ENCODE results near the gene LANCL3. TPM values are rescaled to one million over a fixed set of nuclear protein-coding genes. Genes with fewer than 3 reads are reported as not detected.
"Not testable (repeated sequence)": the region's sequence is repeated elsewhere in the genome, so short reads cannot be mapped to it uniquely, and the experiment has no call there.

LANCL3 gene
- total RNA-seq, 1 experiment from 2014 or later = 0.03 TPM

DNA sequence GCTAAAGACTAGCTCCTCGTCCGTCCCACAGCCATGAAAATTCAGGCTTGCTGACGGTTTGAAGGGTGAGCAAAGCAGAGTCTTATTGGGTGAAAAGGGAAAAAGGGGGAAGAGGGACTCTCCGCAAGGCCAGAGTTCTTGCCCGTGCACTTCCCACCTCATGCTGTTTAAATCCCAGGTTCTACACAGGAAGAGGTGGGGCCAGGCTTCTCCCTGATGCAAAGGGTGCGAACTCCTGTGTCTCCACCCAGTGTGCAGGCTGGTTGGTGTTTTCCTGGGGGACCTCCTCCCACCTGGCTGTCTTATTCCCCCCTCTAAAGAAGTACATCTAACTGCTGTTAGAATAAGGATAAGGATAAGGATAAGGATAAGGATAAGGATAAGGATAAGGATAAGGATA, 18.0 kb upstream of the LANCL3 start:
- no peaks in the 10 kb centered on the region for H3K27me3 ChIP-seq (ENCODE audit: control insufficient read depth, insufficient read depth, low read length)
- H3K9me3 ChIP-seq (ENCODE audit: control insufficient read depth, insufficient read depth, low read depth, low read length) = no peaks in the 10 kb centered on the region
- CTCF ChIA-PET = no interaction called here
- BruUV-seq (replicated peaks) = no TSS peak
- H3K27ac ChIP-seq (ENCODE audit: low read length) = no peak overlapping the region
- in situ Hi-C loops (cut with HindIII; ENCODE audit: low pct_unique_long_range_greater_than_20kb, low sequenced_read_pairs) = no loop called here
- no peaks in the 10 kb centered on the region for H3K36me3 ChIP-seq (ENCODE audit: control insufficient read depth, insufficient read depth, low read length)
- H3K4me1 ChIP-seq (ENCODE audit: control insufficient read depth, insufficient read depth, low read length) = no peaks in the 10 kb centered on the region
- no peak for TF ChIP-seq TCF7L2 (IDR thresholded peaks at IDR 0.05; ENCODE audit: low read depth, low read length)
- TF ChIP-seq CTCF (IDR thresholded peaks at IDR 0.05) = no peak
- no peak for TF ChIP-seq POLR2AphosphoS5 (IDR thresholded peaks at IDR 0.05; ENCODE audit: low read depth, low read length)
- no peak for TF ChIP-seq SIN3A (IDR thresholded peaks at IDR 0.05; ENCODE audit: borderline replicate concordance, insufficient read depth, low read depth, low read length)
- TF ChIP-seq, protein P1, sequence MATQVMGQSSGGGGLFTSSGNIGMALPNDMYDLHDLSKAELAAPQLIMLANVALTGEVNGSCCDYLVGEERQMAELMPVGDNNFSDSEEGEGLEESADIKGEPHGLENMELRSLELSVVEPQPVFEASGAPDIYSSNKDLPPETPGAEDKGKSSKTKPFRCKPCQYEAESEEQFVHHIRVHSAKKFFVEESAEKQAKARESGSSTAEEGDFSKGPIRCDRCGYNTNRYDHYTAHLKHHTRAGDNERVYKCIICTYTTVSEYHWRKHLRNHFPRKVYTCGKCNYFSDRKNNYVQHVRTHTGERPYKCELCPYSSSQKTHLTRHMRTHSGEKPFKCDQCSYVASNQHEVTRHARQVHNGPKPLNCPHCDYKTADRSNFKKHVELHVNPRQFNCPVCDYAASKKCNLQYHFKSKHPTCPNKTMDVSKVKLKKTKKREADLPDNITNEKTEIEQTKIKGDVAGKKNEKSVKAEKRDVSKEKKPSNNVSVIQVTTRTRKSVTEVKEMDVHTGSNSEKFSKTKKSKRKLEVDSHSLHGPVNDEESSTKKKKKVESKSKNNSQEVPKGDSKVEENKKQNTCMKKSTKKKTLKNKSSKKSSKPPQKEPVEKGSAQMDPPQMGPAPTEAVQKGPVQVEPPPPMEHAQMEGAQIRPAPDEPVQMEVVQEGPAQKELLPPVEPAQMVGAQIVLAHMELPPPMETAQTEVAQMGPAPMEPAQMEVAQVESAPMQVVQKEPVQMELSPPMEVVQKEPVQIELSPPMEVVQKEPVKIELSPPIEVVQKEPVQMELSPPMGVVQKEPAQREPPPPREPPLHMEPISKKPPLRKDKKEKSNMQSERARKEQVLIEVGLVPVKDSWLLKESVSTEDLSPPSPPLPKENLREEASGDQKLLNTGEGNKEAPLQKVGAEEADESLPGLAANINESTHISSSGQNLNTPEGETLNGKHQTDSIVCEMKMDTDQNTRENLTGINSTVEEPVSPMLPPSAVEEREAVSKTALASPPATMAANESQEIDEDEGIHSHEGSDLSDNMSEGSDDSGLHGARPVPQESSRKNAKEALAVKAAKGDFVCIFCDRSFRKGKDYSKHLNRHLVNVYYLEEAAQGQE (IDR thresholded peaks at IDR 0.05; ENCODE audit: insufficient read depth in 1 of 2, low read depth in 2 of 2, low read length in 1 of 2) = no peak
- DNase-seq (ENCODE audit: low read depth, low spot score) = no peak
- no peak for ATAC-seq
- POLR2A ChIA-PET = no interaction called here
- intact Hi-C loops (cut with micrococcal nuclease; ENCODE audit: unreplicated experiment) = no loop called here
- no peak overlapping the region for H3K4me3 ChIP-seq (ENCODE audit: low read depth in 2 of 2, low read length in 2 of 2)

DNA sequence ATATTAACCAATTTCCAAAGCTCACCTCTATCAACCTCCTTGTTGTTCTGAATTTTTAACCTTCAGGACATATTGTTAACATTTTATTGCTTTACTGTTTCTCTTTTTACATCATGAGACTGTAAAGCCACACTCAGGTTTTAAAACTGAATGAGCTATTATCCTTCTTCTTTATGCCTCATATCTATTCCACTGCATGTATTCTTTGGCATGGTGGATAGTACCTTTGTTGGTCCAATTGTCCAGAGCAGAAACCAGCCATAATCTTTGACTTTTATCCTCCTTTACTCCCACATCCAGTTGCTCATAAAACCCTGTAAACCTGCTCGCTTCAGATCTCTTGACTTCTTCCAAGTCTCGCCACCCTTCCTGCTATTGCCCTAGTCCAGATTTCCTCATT, 6.2 kb upstream of the LANCL3 start:
- H3K27ac ChIP-seq (ENCODE audit: low read length); H3K4me1 ChIP-seq (ENCODE audit: control insufficient read depth, insufficient read depth, low read length); POLR2A ChIA-PET; H3K27me3 ChIP-seq (ENCODE audit: control insufficient read depth, insufficient read depth, low read length); intact Hi-C loops (cut with micrococcal nuclease; ENCODE audit: unreplicated experiment); H3K4me3 ChIP-seq (ENCODE audit: low read depth in 2 of 2, low read length in 2 of 2); in situ Hi-C loops (cut with HindIII; ENCODE audit: low pct_unique_long_range_greater_than_20kb, low sequenced_read_pairs); H3K9me3 ChIP-seq (ENCODE audit: control insufficient read depth, insufficient read depth, low read depth, low read length); CTCF ChIA-PET; ATAC-seq; H3K36me3 ChIP-seq (ENCODE audit: control insufficient read depth, insufficient read depth, low read length); DNase-seq (ENCODE audit: low read depth, low spot score); BruUV-seq (replicated peaks): not testable (repeated sequence)

DNA sequence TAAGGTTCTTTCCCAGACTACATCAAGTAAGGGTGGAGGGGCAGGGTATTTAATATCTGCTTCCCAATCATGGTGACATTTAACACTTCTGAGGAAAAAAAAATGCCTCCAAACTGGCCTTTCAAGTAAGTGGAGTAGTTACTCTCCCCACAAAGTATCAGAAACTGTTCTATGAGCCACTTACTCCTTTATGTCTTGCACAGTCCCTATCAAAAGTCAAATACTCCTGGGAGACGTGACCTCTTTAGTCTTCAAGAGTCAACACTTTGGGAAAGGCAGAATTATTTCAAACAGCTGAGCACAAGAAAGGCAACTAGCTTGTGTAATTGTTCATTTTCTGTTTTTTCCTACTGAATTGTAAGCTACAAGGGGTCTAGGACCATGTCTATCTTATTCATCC, 1.1 kb upstream of the LANCL3 start:
- POLR2A ChIA-PET; in situ Hi-C loops (cut with HindIII; ENCODE audit: low pct_unique_long_range_greater_than_20kb, low sequenced_read_pairs); CTCF ChIA-PET; H3K27ac ChIP-seq (ENCODE audit: low read length); H3K4me1 ChIP-seq (ENCODE audit: control insufficient read depth, insufficient read depth, low read length); DNase-seq (ENCODE audit: low read depth, low spot score); BruUV-seq (replicated peaks); intact Hi-C loops (cut with micrococcal nuclease; ENCODE audit: unreplicated experiment); H3K4me3 ChIP-seq (ENCODE audit: low read depth in 2 of 2, low read length in 2 of 2); H3K36me3 ChIP-seq (ENCODE audit: control insufficient read depth, insufficient read depth, low read length); H3K9me3 ChIP-seq (ENCODE audit: control insufficient read depth, insufficient read depth, low read depth, low read length); ATAC-seq; H3K27me3 ChIP-seq (ENCODE audit: control insufficient read depth, insufficient read depth, low read length): not testable (repeated sequence)

Data from Panc1 (cell line).